Measurements from ENCODE around the gene PLEKHA8. TPM values are rescaled to one million over a fixed set of nuclear protein-coding genes. Genes with fewer than 3 reads are reported as not detected.
A peak's percentile ranks its signal among the peaks of the same experiment; 100 is the strongest.

The PLEKHA8 gene
- total RNA-seq, 4 donors from 2014 or later, result 2.3 to 3.2 (median 2.6) TPM

DNA sequence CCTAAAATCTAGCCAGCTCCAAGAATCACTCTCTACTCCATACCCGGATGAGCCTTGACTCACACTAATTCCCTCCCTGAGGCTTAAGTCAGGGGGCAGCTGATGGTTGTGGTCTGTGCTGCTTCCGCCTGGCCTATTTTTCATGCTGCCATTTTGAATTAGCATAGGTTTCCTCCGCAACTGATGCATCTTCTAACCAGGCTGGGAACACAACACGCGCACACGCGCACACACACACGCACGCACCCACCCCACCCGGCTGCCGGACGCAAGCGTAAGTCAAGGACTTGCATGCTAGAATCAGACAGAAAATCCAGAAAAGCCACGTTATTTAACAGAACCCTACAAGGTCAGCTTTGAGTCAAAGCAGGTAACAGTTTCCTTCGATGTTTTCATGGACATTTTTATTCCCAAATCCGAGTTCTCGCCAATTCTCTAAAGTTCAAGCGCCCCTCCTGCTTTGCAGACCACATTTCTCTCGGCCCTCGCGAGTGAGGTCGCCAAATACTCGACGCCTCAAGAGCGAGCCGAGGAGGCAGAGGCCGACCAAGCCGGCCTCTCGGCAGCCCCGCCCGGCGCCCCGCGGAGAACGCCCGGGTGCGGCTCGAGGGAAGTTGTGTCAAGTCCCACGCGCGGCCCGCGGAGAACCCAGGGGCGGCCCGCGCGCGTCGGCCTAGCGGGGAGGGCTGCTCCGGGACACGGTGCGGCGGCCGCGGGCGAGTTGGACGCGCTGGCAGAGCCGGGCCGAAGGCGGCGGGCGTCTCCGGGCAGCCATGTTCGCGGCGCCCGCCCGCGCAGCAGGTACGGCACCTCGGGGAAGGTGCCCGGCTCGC, 39.6 kb upstream of the PLEKHA8 start:
- ATAC-seq (peak; percentile 43 to 54), DNase-seq (no peak)
- TF ChIP-seq POLR2A (IDR thresholded peaks at IDR 0.05), result no peak
- Histone ChIP-seq H3K27me3 (peaks cover 13 to 49% (median 33%) of the 10 kb centered on the region in 3 donors), H3K4me1 (no peaks in the 10 kb centered on the region), H3K4me3 (peak overlapping the region; percentile 66 to 85 (median 71)), H3K36me3 (no peaks in the 10 kb centered on the region), H3K27ac (peak overlapping the region; percentile 37 to 61 (median 56)), H3K9me3 (no peaks in the 10 kb centered on the region)
- intact Hi-C loops (cut with DNase I; ENCODE audit: low total_unique reads), result no loop called here
- in situ Hi-C loops (cut with MboI; ENCODE audit: low sequenced_read_pairs in 4 of 4), result no loop called here

GRCh38 chr7:29989257-29989995, 38.8 kb upstream of the PLEKHA8 start, which contains the start of gene SCRN1:
Gene SCRN1 (minus strand): TSS chr7:29989801. CDS start chr7:29969067, 20,734 bp downstream.
- DNase-seq, result no peak
- Histone ChIP-seq H3K27ac (peak within 1 kb of the TSS; percentile 37 to 61 (median 56)), H3K4me1 (no peaks in the 10 kb centered on the region), H3K9me3 (no peaks in the 10 kb centered on the region), H3K4me3 (peak within 1 kb of the TSS; percentile 66 to 85 (median 71)), H3K27me3 (peaks cover 13 to 57% (median 33%) of the 10 kb centered on the region in 3 donors), H3K36me3 (no peaks in the 10 kb centered on the region)
- intact Hi-C loops (cut with DNase I; ENCODE audit: low total_unique reads) (no loop called here), in situ Hi-C loops (cut with MboI; ENCODE audit: low sequenced_read_pairs in 4 of 4) (no loop called here)
- TF ChIP-seq POLR2A (IDR thresholded peaks at IDR 0.05) (no peak), CTCF (IDR thresholded peaks at IDR 0.05 in 4 of 5, conservative IDR thresholded peaks at IDR 0.05 in 1 of 5) (no peak)
- ATAC-seq, result peak; percentile 28 to 45

DNA sequence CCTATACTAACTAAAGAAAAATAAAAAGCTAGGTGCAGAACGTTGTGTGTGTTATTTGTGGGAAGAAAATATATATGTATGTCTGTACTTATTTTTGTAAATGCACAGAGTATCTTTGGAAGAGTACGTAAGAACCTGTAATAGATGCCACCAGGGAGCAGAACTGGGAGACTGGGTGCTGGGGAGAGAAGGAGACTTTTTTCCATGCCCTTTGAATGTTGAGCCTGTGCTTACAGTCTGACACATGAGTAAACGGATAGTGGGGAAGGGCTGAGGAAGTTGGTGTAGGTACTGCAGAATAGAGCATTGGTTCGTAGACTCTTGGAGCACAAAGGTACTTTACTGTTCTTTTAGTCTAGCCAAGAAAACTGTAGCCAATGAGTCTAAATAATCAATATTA, 37.3 kb upstream of the PLEKHA8 start:
- DNase-seq (no peak), ATAC-seq (no peak)
- intact Hi-C loops (cut with DNase I; ENCODE audit: low total_unique reads), result no loop called here
- in situ Hi-C loops (cut with MboI; ENCODE audit: low sequenced_read_pairs in 4 of 4), result no loop called here
- Histone ChIP-seq H3K27me3 (peaks cover 13 to 61% (median 33%) of the 10 kb centered on the region in 3 donors), H3K4me3 (no peak overlapping the region), H3K36me3 (no peaks in the 10 kb centered on the region), H3K27ac (no peak overlapping the region), H3K4me1 (no peaks in the 10 kb centered on the region), H3K9me3 (no peaks in the 10 kb centered on the region)
- TF ChIP-seq POLR2A (IDR thresholded peaks at IDR 0.05), result no peak
- TF ChIP-seq CTCF (IDR thresholded peaks at IDR 0.05 in 4 of 5, conservative IDR thresholded peaks at IDR 0.05 in 1 of 5), result no peak

- in situ Hi-C loops (cut with MboI; ENCODE audit: low sequenced_read_pairs in 4 of 4), result no loop called here
Observed at GRCh38 chr7:29991937-29992336, 36.3 kb upstream of the PLEKHA8 start.

More at GRCh38 chr7:29991937-29992336, 36.3 kb upstream of the PLEKHA8 start:
- H3K4me1 ChIP-seq, result no peaks in the 10 kb centered on the region
- TF ChIP-seq CTCF (IDR thresholded peaks at IDR 0.05 in 4 of 5, conservative IDR thresholded peaks at IDR 0.05 in 1 of 5) (no peak), POLR2A (IDR thresholded peaks at IDR 0.05) (no peak)
- no peaks in the 10 kb centered on the region for H3K9me3 ChIP-seq
- H3K27me3 ChIP-seq, result peaks cover 13 to 61% (median 33%) of the 10 kb centered on the region in 3 donors
- no peak for ATAC-seq
- intact Hi-C loops (cut with DNase I; ENCODE audit: low total_unique reads), result no loop called here
- no peaks in the 10 kb centered on the region for H3K36me3 ChIP-seq
- no peak overlapping the region for H3K27ac ChIP-seq
- no peak overlapping the region for H3K4me3 ChIP-seq
- DNase-seq, result no peak
